GM19043 (cell line): Measurements from ENCODE around the gene C2CD2.

Experiments
- ATAC-seq: cut with Tn5 transposase; IDR thresholded peaks from one replicate; pipeline ENCODE4 v1.9.1; 2021; ENCODE audit warnings: low read depth; ENCODE audit not compliant: unreplicated experiment

Gene C2CD2

GRCh38 chr21:41975391-41976272 is 21.8 kb upstream of the C2CD2 start:
- no peak for ATAC-seq

GRCh38 chr21:41974752-41975053 is 20.9 kb upstream of the C2CD2 start:
- ATAC-seq: no peak

GRCh38 chr21:41973861-41974751 is 20.3 kb upstream of the C2CD2 start:
- ATAC-seq: no peak

- ATAC-seq: no peak
Measured at GRCh38 chr21:41973427-41973831, 19.6 kb upstream of the C2CD2 start.

DNA sequence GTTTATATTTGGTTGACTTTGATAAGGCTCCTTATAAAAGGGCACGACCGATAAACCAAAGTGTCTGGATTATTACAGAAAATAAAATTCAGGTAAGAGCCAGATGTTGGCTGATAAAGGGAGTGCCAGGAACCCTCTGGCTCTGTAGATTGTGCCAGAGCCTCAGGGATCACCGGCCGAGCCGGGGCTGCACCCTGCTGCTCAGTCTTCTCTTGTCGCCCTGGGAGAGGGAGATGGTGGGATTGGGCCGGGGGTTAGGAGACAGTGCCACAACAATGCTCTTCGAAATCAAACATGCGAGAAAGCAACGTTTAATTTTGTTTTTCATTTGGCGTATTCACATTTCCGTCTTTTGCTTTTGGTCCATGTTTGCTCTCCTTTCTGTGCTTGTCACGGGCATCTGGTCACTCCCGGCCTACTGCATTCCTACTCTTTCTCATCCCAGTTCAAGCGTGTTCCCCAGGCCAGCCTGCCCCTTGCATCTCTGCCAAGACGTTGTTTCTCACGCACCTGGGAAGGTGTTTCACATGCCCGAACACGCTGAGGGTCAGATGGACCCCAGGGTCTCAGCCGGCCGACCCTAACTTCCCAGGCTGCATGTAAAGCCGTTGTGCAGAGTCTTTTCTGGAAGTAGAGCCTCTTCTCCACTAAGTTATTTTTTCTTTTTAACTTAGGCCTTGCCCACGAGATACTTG is 18.8 kb upstream of the C2CD2 start:
- ATAC-seq: no peak

GRCh38 chr21:41971891-41972290 is 18.1 kb upstream of the C2CD2 start:
- no peak for ATAC-seq

- ATAC-seq: no peak
Measured at GRCh38 chr21:41970751-41971653, 17.2 kb upstream of the C2CD2 start.

DNA sequence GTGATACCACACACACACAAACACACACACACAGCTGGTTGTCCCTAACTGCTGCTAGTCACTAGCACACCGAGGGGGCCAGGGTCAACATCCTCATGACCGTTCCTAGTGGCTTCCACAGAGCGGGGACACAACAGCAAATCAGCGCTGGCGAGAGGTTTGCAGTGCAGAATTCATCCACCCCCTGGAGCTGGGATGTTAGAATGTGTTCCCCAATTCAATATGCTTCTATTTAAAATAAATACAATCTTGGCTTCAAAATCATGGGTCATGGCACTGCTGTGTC is 16.2 kb upstream of the C2CD2 start:
- no peak for ATAC-seq

- no peak for ATAC-seq
Measured at GRCh38 chr21:41967708-41968107, 13.9 kb upstream of the C2CD2 start.

- ATAC-seq: no peak
Measured at GRCh38 chr21:41966872-41967621, 13.2 kb upstream of the C2CD2 start.

- no peak for ATAC-seq
Measured at GRCh38 chr21:41966041-41966833, 12.4 kb upstream of the C2CD2 start.

GRCh38 chr21:41965461-41966013 is 11.7 kb upstream of the C2CD2 start:
- no peak for ATAC-seq

DNA sequence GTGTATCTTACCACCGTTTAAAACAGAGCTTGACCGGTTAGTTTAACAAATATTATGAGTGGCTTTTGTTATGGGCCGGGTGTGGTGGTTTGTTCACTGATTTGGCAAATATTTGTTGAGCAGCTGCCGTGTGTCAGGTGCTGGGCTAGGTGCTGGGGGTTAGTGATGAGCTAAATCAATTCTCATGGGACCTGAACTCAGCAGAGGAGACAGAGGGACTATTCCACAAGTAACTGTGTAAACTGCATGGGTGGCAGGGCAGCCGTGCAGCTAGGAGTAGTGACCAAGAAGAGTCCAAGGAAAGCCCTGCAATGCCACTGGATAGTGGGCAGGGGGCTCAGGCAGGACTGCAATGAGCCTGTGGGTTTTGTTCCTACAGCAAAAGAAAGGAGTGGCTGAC is 11.2 kb upstream of the C2CD2 start:
- ATAC-seq: no peak

DNA sequence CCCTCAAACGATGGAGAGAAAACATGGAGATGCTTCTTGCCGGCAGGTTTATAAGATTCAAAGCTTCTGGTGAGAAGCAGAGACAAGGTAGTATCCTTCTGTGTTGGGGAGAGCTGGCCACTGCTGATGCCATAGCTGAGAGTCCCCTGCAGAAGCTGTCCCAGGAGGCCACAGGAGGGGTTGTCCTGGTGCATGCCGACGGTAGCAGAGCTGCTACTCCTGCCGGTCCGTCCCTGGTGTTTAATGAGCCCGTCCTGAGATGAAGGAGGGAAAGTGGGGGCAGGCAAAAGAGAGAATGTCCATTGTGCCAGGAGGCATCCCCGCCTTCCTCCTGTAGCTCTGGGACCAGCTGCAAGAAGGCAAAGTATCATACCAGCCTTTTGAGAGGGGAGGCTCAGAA is 10.4 kb upstream of the C2CD2 start:
- no peak for ATAC-seq

- no peak for ATAC-seq
Measured at GRCh38 chr21:41962425-41962966, 8.7 kb upstream of the C2CD2 start.

DNA sequence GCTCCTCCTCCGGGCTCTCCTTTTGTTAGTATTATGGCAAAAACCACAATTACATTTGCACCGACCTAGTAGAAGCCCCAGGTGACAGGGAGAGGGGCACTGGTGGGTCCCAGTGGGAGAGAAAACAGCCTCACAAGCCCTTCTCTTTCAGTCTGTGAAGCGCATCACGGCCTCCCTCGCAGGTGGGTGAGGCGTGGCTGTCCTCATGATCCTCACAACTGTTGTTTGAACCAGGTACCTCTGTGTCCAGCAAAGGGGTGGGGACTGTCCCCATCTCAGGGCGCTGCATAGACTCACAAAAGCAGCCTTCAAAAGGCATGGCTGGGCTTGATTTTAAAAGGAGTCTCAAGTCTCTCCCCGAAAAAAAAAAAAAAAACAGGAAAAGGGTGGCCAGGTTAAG is 7.9 kb upstream of the C2CD2 start:
- no peak for ATAC-seq

- ATAC-seq: no peak
Measured at GRCh38 chr21:41961282-41961701, 7.5 kb upstream of the C2CD2 start.

GRCh38 chr21:41960386-41960785 is 6.6 kb upstream of the C2CD2 start:
- ATAC-seq: no peak
